HG03460 (cell line): Measurements from ENCODE around the gene OPTN.
"Not testable (repeated sequence)": the region's sequence is repeated elsewhere in the genome, so short reads cannot be mapped to it uniquely, and the experiment has no call there.

Experiments
- ATAC-seq: cut with Tn5 transposase; IDR thresholded peaks from one replicate; pipeline ENCODE4 v1.9.1; 2021; ENCODE audit not compliant: unreplicated experiment

Gene OPTN

GRCh38 chr10:13118784-13119410 lies 18.9 kb downstream of the OPTN start:
- ATAC-seq = no peak

DNA sequence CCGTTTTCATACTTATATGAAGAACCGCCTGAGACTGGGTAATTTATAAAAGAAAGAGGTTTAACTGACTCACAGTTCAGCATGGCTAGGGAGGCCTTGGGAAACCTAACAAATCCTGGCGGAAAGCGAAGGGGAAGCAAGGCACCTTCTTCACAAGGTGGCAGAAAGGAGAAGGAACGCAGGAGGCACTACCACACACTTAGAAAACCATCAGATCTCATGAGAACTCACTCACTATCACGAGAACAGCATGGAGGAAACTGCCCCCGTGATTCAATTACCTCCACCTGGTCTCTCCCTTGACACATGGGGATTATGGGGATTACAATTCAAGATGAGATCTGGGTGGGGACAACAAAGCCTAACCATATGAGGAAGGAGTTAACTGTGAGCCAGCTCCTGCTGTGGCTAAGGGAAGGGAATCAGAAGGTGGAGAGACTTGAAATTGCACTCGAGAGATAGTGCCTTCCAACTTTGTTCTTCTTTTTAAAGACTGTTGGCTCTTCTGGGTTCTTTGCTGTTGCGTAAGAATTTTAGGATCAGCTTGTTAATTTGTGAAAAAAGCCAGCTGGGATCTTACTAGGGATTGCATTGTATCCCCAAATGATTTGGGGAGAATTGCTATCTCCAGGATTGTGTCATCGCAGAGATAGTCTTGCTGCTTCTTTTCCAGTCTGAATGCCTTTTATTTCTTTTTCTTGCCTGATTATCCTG lies 21.0 kb downstream of the OPTN start:
- no peak for ATAC-seq

DNA sequence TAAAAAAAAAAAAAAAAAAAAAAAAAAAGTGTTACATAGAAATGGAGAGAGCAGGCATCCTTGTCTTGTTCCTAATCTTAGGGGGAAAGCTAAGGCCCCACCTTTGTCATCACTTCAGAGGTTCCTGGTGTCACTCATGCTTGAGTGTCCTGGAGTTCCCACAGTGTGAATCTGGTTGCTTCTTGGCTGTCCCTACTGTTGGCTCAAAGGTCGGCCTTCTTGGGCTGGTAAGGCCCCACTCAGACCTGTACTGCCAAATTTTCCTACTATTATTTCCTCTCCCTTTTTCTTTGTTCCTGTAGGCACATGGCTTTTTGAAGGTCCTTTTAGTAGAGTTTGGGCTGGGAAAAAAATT lies 21.5 kb downstream of the OPTN start:
- no peak for ATAC-seq

DNA sequence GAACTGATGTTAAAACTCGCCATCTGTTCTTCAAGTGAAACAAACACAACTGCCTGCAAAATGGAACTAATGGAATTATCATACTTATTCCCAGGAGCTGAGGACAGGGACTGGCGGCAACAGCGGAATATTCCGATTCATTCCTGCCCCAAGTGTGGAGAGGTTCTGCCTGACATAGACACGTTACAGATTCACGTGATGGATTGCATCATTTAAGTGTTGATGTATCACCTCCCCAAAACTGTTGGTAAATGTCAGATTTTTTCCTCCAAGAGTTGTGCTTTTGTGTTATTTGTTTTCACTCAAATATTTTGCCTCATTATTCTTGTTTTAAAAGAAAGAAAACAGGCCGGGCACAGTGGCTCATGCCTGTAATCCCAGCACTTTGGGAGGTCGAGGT lies 36.7 kb downstream of the OPTN start:
- ATAC-seq = no peak

DNA sequence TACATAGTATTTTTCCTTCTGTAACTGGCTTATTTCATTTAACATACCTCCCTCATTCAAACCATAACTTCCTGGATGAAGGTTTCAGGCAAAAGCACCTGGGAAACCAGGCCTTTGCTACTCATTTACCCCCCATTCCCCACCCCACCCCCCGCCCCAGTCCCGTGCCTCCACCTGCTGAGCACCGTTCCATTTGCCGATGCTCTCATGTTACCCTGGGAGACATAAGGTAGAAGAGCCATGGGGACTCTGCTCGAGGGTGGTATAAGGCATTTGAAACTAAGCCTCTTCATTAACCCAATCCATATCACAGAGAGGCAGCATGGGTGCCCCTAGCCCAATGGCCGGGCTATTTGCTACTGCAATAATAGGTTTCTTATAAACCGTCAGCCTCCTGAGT lies 39.2 kb downstream of the OPTN start:
- no peak for ATAC-seq

DNA sequence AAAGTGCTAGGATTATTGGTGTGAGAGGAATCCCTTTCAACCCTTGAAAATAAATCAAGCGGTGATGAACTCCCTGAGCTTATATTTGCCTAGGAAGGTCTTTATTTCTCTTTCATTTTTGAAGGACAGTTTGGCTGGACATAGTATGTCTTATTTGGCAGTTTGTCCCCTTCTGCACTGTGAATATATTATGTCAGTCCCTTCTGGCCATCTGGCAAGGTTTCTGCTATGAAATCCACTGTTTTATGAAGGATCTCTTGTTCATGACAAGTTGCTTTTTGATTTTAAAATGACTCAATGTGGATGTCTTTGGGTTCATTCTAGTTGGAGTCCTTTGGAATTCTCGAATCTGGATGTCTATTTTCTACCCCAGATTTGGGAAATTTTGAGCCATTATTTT lies 39.7 kb downstream of the OPTN start:
- ATAC-seq = no peak

- ATAC-seq = no peak
Measured at GRCh38 chr10:13140627-13141190, 40.7 kb downstream of the OPTN start.

- no peak for ATAC-seq
Measured at GRCh38 chr10:13143766-13144165, 43.8 kb downstream of the OPTN start.

DNA sequence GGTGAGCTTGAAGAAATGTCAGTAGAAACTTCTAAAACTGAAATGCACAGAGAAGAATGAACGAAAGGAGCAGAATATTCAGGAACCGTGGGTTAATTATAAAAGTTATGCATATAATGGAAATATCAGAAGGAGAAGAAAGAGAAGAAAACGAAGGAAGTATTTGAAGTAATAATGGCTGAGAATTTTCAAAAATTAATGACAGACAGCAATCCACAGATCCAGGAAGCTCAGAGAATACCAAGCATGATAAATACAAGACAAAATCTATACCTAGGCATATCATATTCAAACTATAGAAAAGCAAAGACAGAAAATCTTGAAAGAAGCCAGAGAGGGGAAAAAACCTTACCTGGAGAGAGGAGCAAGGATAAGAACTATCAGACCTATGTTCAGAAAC lies 44.9 kb downstream of the OPTN start:
- no peak for ATAC-seq

DNA sequence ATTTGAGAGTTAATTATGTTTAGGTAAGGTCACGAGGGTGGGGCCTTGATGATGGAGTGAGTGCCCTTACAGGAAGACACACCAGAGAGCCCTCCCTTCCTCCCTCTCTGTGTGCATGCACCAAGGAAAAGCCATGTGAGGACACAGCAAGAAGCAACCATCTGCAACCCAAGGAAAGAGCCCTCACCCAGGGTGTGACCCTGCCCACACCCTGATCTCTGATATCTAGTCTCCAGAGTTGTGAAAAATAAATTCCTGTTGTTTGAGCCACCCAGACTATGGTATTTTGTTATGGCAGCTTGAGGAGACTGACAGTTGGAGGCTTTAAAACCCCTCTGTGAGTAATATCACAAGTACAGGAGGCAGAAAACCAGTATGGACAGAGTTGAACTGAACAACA lies 46.4 kb downstream of the OPTN start:
- ATAC-seq = no peak

DNA sequence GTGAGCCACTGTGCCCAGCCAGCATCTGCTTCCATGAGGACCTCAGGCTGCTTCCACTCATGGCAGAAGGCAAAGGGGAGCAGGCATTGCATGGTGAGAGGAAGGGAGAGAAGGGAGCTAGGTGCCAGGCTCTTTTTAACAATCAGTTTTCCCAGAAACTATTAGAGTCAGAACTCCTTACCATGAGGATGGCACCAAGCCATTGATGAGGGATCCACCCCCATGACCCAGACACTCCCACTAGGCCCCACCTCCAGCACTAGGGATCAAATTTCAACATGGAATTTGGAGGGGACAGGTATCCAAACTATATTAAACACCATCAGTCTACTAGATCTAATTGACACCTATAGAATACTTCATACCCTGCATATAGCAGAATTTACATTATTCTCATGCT lies 47.2 kb downstream of the OPTN start:
- no peak for ATAC-seq

GRCh38 chr10:13152296-13152695 lies 52.3 kb downstream of the OPTN start:
- ATAC-seq = no peak

- ATAC-seq = not testable (repeated sequence)
Measured at GRCh38 chr10:13155860-13156259, 55.9 kb downstream of the OPTN start.

DNA sequence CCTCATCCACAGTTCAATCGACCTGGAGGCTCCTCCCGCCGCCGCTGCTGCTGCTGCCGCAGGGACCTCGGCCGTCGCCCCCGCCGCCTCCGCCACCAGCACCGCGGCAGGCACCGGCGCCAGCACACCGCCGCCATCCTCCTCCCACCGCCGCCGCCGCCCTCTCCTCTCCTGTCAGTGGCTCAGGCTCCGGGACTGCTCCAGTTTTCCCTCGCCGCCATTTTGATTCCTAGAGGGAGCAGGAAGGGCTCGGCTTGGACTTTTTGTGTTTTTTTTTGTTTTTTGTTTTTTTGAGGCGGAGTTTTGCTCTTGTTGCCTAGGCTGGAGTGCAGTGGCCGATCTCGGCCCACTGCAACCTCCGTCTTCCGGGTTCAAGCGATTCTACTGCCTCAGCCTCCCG lies 58.4 kb downstream of the OPTN start:
- ATAC-seq = no peak

- peak; percentile 100 for ATAC-seq
Measured at GRCh38 chr10:13160934-13161856, 61.2 kb downstream of the OPTN start, which contains the start of gene MCM10. MCM10 (plus strand) TSS chr10:13161558; CDS start chr10:13164203, 2,645 bp downstream.

GRCh38 chr10:13161857-13162271 lies 61.9 kb downstream of the OPTN start:
- ATAC-seq = peak; percentile 2

DNA sequence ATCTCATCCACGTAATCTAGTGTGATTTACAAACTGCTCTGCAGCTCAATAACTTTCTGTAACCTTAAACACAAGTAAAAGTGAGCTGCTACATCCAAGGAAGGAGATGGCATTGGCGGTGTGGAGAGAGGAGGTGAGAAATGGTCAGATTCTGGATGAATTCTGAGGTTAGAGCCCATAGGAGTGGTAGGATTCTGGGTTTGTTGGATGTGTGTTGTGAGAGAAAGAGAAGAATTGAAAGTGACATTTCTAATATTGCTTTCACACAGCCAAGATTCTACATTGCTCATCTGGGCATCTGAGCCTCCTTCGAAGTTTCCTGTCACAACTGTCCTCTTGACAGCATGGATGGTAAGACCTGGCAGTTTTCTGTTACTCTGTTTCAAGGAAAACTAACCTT lies 63.9 kb downstream of the OPTN start:
- ATAC-seq = no peak

GRCh38 chr10:13165177-13165576 lies 65.2 kb downstream of the OPTN start:
- ATAC-seq = no peak

- ATAC-seq = no peak
Measured at GRCh38 chr10:13167568-13167967, 67.6 kb downstream of the OPTN start.

DNA sequence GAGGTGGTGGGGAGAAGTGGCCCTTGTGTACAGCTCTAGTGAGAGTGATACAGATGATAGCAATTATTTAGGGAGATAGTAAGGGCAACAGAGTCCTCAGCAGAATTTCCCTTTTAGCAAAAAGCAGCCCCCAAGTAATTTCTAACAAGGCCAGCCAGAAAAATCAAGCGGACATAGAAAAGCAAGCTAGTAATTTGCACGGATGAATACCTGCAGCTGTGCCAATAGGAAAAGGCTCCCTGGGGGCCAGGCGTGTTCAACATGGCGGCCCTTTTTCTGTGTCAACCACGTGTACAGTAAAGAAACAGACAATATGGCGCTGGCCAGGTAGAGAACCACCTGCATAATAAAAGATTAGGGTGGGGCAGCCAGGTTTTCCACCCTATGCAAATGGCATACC lies 68.8 kb downstream of the OPTN start:
- ATAC-seq = no peak

DNA sequence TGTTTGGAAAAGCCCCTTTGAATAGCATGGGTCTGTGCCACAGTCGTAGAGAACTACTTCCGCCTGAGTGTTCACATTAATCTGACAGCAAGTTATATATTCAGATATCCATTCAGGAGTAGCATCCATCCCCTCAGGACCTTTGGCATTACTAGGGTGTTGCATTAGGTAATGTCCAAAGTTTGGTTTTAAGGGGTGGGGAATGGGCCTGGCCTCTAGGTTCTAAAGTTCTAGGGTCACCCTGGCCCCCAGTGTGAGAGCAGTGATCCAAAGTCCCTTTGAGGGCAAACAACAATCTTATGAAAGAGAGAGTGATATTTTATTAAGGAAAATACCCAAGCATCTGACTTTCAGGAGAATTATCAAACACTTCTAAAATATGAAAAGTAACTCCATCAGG lies 73.7 kb downstream of the OPTN start:
- ATAC-seq = no peak
